Coronary artery (tissue), 2 donors: ENCODE measurements around the gene ETS2.

Source experiments
- DNase-seq: peaks from one replicate; pipeline ENCODE4 v3.0.0-alpha.2; 2017; ENCODE audit warnings: low spot score
- H3K27ac ChIP-seq, 2 donors: fragments of 200-600 bp; sonication (generic); one replicate each; pipeline ENCODE4 v1.5.1; 2016 to 2019
- H3K4me3 ChIP-seq: fragments of 200-600 bp; sonication (generic); 2 replicates; pipeline ENCODE4 v1.5.1; 2016; ENCODE audit warnings: mild to moderate bottlenecking, moderate library complexity
- CTCF ChIP-seq: fragments of 200-600 bp; sonication (generic); IDR thresholded peaks from one replicate; pipeline ENCODE4 v1.5.1; 2019; ENCODE audit warnings: antibody characterized with exemption

The ETS2 gene

GRCh38 chr21:38806153-38806941 lies 618 bp downstream of the ETS2 start:
- TF ChIP-seq CTCF, result no peak
- Histone ChIP-seq H3K27ac (peak overlapping the region; percentile 96 to 97), H3K4me3 (peak overlapping the region; percentile 91)
- DNase-seq, result peak; percentile 80

GRCh38 chr21:38806942-38807284 lies 1.2 kb downstream of the ETS2 start:
- peak overlapping the region; percentile 96 to 97 for H3K27ac ChIP-seq
- TF ChIP-seq CTCF, result no peak
- no peak for DNase-seq
- peak overlapping the region; percentile 91 for H3K4me3 ChIP-seq

GRCh38 chr21:38807441-38807871 lies 1.7 kb downstream of the ETS2 start:
- DNase-seq, result no peak
- H3K27ac ChIP-seq, result peak overlapping the region; percentile 71 to 97
- no peak for TF ChIP-seq CTCF
- H3K4me3 ChIP-seq, result peak overlapping the region; percentile 91

- Histone ChIP-seq H3K4me3 (peak overlapping the region; percentile 91), H3K27ac (peak overlapping the region; percentile 71 to 97)
- no peak for TF ChIP-seq CTCF
- no peak for DNase-seq
Measured at GRCh38 chr21:38807986-38808385, 2.3 kb downstream of the ETS2 start.

- TF ChIP-seq CTCF, result no peak
- peak overlapping the region; percentile 33 to 71 for H3K27ac ChIP-seq
- H3K4me3 ChIP-seq, result peak overlapping the region; percentile 91
Measured at GRCh38 chr21:38809198-38809878, 3.6 kb downstream of the ETS2 start.

GRCh38 chr21:38810034-38810825 lies 4.5 kb downstream of the ETS2 start:
- Histone ChIP-seq H3K27ac (peak overlapping the region in 1 of 2 donors; percentile 69), H3K4me3 (no peak overlapping the region)
- DNase-seq, result peak; percentile 41
- TF ChIP-seq CTCF, result no peak

More at GRCh38 chr21:38809198-38809878, 3.6 kb downstream of the ETS2 start:
- peak; percentile 68 for DNase-seq
